GM21528 (cell line): ENCODE data around the gene MCM3AP.
A peak's percentile ranks its signal among the peaks of the same experiment; 100 is the strongest.
"Not testable (repeated sequence)": the region's sequence is repeated elsewhere in the genome, so short reads cannot be mapped to it uniquely, and the experiment has no call there.

Source experiments
- ATAC-seq: cut with Tn5 transposase; IDR thresholded peaks from one replicate; pipeline ENCODE4 v1.9.1; 2021; ENCODE audit warnings: mild to moderate bottlenecking, moderate library complexity; ENCODE audit not compliant: unreplicated experiment, low FRiP score

The MCM3AP gene

GRCh38 chr21:46312949-46313348, 27.5 kb upstream of the MCM3AP start:
- ATAC-seq: no peak

- ATAC-seq: no peak
These were observed 26.2 kb upstream of the MCM3AP start for GRCh38 chr21:46311568-46311967.

- not testable (repeated sequence) for ATAC-seq
These were observed 24.8 kb upstream of the MCM3AP start for GRCh38 chr21:46310260-46310659.

GRCh38 chr21:46308431-46308830, 23.0 kb upstream of the MCM3AP start:
- no peak for ATAC-seq

GRCh38 chr21:46307625-46308024, 22.2 kb upstream of the MCM3AP start:
- no peak for ATAC-seq

- ATAC-seq: no peak
These were observed 19.5 kb upstream of the MCM3AP start for GRCh38 chr21:46304955-46305354.

GRCh38 chr21:46304437-46304836, 19.0 kb upstream of the MCM3AP start:
- ATAC-seq: no peak

GRCh38 chr21:46301759-46302158, 16.3 kb upstream of the MCM3AP start:
- no peak for ATAC-seq

- no peak for ATAC-seq
These were observed 13.8 kb upstream of the MCM3AP start for GRCh38 chr21:46299167-46299566.

GRCh38 chr21:46297338-46298271, 12.2 kb upstream of the MCM3AP start:
- no peak for ATAC-seq

- ATAC-seq: no peak
These were observed 10.8 kb upstream of the MCM3AP start for GRCh38 chr21:46295996-46296752.

- ATAC-seq: no peak
These were observed 9.9 kb upstream of the MCM3AP start for GRCh38 chr21:46295177-46295770.

- ATAC-seq: no peak
These were observed 9.3 kb upstream of the MCM3AP start for GRCh38 chr21:46294647-46295176.

GRCh38 chr21:46291561-46291960, 6.2 kb upstream of the MCM3AP start:
- no peak for ATAC-seq

GRCh38 chr21:46289655-46290179, 4.3 kb upstream of the MCM3AP start:
- ATAC-seq: no peak

GRCh38 chr21:46287541-46287940, 2.1 kb upstream of the MCM3AP start:
- no peak for ATAC-seq

- ATAC-seq: no peak
These were observed 1.2 kb upstream of the MCM3AP start for GRCh38 chr21:46286648-46287002.

- ATAC-seq: peak; percentile 74
These were observed 593 bp upstream of the MCM3AP start, which contains the start of gene YBEY for GRCh38 chr21:46285761-46286647. TSS of gene YBEY (plus strand) at chr21:46286342. CDS start at chr21:46286914, 572 bp downstream.

- no peak for ATAC-seq
These were observed 678 bp downstream of the MCM3AP start for GRCh38 chr21:46284733-46285132.
